Measurements from ENCODE around the gene MTX1. TPM values are rescaled to one million over a fixed set of nuclear protein-coding genes. Genes with fewer than 3 reads are reported as not detected.

The MTX1 gene
- total and polyA plus RNA-seq, 9 of the 15 experiments (the other 6 are each of a cell fraction or from before 2014, with no cell fraction given) = 29.1 to 98.4 (median 66.9) TPM

GRCh38 chr1:155244368-155245162 is 36.1 kb downstream of the MTX1 start (continued):
- peak; percentile 96 for TF ChIP-seq THRB (CRISPR knock-in tag; conservative IDR thresholded peaks at IDR 0.05)
- TF ChIP-seq ZNF277 (CRISPR knock-in tag; IDR thresholded peaks at IDR 0.05; ENCODE audit: borderline replicate concordance) = no peak
- no peak for TF ChIP-seq SAFB2 (IDR thresholded peaks at IDR 0.05; ENCODE audit: borderline replicate concordance, low read depth, low read length, severe bottlenecking)
- TF ChIP-seq ZNF395 (CRISPR knock-in tag; IDR thresholded peaks at IDR 0.05) = peak; percentile 87
- TF ChIP-seq ZNF740 (CRISPR knock-in tag; IDR thresholded peaks at IDR 0.05) = peak; percentile 69; the same call in 1 of the 2 replicates
- no peak for TF ChIP-seq ZNF740 (tag; IDR thresholded peaks at IDR 0.05)
- peak; percentile 96 for TF ChIP-seq KDM2B (CRISPR knock-in tag; IDR thresholded peaks at IDR 0.05)
- peak; percentile 76; the same call in 1 of the 2 replicates for TF ChIP-seq ZNF12 (CRISPR knock-in tag; IDR thresholded peaks at IDR 0.05)
- TF ChIP-seq MYNN (IDR thresholded peaks at IDR 0.05) = peak; percentile 48; the same call in 1 of the 2 replicates
- TF ChIP-seq MYNN (CRISPR knock-in tag; IDR thresholded peaks at IDR 0.05) = no peak
- TF ChIP-seq LARP7 (IDR thresholded peaks at IDR 0.05) = peak; percentile 99
- TF ChIP-seq RUNX1 (IDR thresholded peaks at IDR 0.05; ENCODE audit: low read depth) = no peak
- peak; percentile 96 for TF ChIP-seq E2F4 (CRISPR knock-in tag; IDR thresholded peaks at IDR 0.05; ENCODE audit: low read depth)
- no peak for TF ChIP-seq PURB (CRISPR knock-in tag; IDR thresholded peaks at IDR 0.05; ENCODE audit: low read depth)
- TF ChIP-seq DNMT1 (IDR thresholded peaks at IDR 0.05) = peak; percentile 97
- TF ChIP-seq JUND (IDR thresholded peaks at IDR 0.05; ENCODE audit: borderline replicate concordance, low read depth, low read length) = peak; percentile 93
- peak; percentile 76; the same call in 1 of the 3 replicates for TF ChIP-seq JUND (tag; IDR thresholded peaks at IDR 0.05; ENCODE audit: borderline replicate concordance, low read depth, low read length)
- TF ChIP-seq TRIM28 (IDR thresholded peaks at IDR 0.05) = peak; percentile 93
- TF ChIP-seq ZNF586 (CRISPR knock-in tag; conservative IDR thresholded peaks at IDR 0.05) = no peak
- TF ChIP-seq ZNF239 (CRISPR knock-in tag; IDR thresholded peaks at IDR 0.05) = peak; percentile 63; the same call in 1 of the 2 replicates
- peak; percentile 98 for TF ChIP-seq RNF2 (IDR thresholded peaks at IDR 0.05)
- TF ChIP-seq BRD4 (IDR thresholded peaks at IDR 0.05) = peak; percentile 59; the same call in 1 of the 2 replicates

Data from K562 (cell line).